ENCODE results near the gene URGCP.
A peak's percentile ranks its signal among the peaks of the same experiment; 100 is the strongest.

Gene URGCP

GRCh38 chr7:43873300-43873699 is 33.1 kb downstream of the URGCP start:
- DNase-seq (ENCODE audit: low read depth in 1 of 2, low spot score in 1 of 2) = no peak

DNA sequence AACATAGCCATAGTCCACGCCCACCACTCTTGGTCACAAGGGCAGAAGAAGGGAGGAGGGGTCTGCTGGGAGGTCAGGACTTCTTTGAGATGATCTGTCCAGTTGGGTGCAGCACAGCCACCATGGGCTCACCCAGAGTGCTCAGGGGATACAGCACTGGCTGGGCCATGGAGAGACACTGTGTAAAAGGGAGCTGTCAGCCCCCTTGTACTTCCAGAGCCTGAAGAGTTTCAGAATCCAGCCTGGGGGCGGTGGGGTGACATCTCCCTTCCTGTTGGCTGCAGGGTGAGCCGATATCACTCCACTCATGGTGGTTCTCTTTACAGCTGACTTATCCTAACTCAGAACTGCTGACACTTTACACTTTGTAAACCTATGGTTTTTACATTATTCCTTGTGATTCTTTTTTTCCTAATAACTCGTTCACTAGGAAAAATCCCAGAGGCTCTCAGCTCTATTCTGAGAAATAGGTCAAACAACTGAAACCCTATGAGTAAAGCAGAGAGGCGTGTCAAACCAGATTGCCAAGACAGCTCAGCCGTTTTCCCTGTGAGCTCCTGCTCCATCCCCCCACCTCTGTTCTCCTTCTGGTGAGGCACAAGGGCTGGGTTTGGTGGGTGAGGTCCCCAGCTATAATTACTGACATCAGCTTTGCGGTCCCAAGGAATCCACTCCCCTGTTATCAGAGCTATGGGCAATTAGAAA is 33.8 kb downstream of the URGCP start:
- no peak for DNase-seq (ENCODE audit: low read depth in 1 of 2, low spot score in 1 of 2)

GRCh38 chr7:43871064-43871463 is 35.3 kb downstream of the URGCP start:
- DNase-seq (ENCODE audit: low read depth in 1 of 2, low spot score in 1 of 2) = no peak

- DNase-seq (ENCODE audit: low read depth in 1 of 2, low spot score in 1 of 2) = no peak
Observed at GRCh38 chr7:43870316-43870715, 36.1 kb downstream of the URGCP start.

DNA sequence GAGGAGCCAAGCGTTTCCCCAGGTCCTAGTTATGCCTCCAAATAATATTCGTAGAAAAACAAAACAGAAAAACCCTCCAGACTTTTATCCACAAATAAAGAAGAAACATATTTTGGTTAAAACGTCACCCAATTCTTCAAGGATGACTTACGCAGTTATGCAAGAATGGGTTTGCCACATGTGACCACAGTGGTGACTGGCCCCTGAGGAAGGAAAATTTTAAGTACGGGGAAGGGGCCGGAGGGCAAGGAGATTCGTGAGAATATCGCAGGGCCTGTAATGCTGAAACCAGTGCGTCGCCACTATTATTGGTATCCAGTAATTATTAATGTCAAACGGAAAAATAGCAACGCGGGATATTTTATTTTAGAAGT is 36.5 kb downstream of the URGCP start:
- DNase-seq (ENCODE audit: low read depth in 1 of 2, low spot score in 1 of 2) = no peak

DNA sequence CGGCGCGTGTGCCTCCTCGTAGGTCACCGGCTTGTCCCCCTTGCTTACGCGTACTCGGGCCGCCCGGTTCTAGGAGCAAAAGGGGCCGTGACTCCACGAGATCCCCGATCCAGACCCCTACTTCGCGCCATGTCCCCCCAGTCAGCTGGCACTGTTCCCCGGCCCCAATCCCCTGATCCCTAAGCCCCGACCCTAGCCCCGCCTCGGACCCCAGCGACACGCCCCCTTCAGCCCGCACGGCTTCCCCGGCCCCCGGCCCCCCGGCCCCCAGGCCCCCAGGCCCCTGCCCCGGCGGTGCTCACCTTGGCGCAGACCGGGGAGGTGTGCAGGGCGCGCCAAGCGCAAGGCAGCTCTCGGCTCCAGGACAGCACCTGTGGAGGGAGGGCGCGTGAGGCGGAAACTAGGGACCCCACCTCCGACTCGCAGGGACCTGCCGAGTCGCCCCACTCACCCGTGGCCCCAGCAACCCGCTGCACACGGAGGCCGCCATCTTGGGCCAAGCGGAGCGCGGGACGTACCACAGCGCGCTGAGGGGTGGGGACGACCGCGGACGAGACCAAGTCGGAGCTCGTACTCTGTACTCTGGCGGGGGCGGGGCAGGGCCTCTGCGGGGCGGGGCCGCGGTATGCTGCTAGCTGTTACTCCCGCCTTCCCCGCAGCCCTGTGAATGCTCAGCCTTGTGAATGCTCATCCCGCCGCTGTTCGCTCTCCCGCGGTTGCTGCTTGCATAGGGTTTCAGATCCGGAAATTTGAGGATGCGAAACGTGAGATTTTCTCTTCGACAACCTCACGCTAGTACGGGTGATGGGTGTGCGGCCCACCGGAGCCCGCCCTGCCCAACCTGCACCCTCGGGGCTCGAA is 37.2 kb downstream of the URGCP start, which contains the start of gene MRPS24:
Gene MRPS24 (minus strand): TSS at position 512 of the 861 bp plus-strand sequence. CDS start 22 bp downstream, at position 490.
- DNase-seq (ENCODE audit: low read depth in 1 of 2, low spot score in 1 of 2) = peak; percentile 91 to 92

GRCh38 chr7:43868681-43869005 is 37.8 kb downstream of the URGCP start:
- DNase-seq (ENCODE audit: low read depth in 1 of 2, low spot score in 1 of 2) = no peak

- no peak for DNase-seq (ENCODE audit: low read depth in 1 of 2, low spot score in 1 of 2)
Observed at GRCh38 chr7:43868181-43868580, 38.2 kb downstream of the URGCP start.

DNA sequence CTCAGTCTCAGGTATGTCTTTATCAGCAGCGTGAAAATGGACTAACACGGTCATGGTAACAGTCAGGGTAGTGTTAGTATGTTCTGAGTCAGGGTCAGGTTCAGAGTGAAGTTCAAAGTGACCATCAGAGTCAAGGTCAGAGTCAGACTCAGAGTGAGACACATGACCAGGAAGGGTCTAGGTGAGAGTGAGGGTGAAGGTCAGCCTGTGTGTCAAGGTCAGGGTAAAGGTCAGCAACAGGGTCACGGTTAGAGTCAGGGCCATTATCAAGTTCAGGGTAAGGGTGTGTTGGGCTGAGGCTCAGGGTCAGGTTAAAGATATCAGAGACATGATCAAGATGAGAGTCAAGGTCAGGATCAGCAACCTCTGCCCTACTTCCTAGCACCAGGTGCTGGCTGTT is 41.1 kb downstream of the URGCP start:
- DNase-seq (ENCODE audit: low read depth in 1 of 2, low spot score in 1 of 2) = no peak

- DNase-seq (ENCODE audit: low read depth in 1 of 2, low spot score in 1 of 2) = no peak
Observed at GRCh38 chr7:43864126-43864525, 42.3 kb downstream of the URGCP start.

- DNase-seq (ENCODE audit: low read depth in 1 of 2, low spot score in 1 of 2) = no peak
Observed at GRCh38 chr7:43856996-43857395, 49.4 kb downstream of the URGCP start.

DNA sequence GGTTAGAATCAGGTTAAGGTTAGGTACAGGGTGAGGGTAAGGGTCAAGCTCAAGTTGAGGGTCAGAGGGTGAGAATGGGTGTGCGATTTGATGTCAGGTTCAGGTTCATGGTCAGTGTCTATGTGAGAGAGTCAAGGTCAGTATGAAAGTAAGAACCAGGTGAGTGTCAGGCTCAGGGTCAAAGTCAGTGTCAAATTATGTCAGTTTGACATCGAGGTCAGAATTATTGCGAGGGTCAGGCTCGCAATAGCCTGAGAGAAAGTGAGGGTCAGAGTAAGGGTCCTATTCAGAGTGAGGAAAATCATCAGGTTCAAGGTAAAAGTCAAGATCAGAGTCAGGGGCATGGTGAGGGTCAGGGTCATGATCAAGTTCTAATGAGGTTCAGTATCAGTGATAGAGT is 50.1 kb downstream of the URGCP start:
- no peak for DNase-seq (ENCODE audit: low read depth in 1 of 2, low spot score in 1 of 2)

DNA sequence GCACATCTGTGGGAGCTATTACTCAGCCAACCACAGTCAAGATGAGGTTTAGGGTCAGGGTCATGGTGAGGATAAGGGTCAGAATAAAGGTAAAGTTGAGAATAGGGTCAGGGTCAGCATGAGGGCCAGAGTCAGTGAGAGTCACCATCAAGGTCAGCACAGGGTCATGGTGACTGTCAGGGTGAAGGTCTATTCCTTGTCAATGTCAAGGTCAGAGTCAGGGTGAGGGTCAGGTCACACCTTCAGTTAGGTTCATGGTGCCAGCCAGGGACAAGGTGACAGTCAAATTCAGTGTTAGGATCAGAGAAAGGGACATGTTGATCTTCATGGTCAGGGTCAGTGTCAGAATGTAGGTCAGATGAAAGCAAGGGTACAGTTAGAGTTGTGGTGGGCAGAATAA is 51.2 kb downstream of the URGCP start:
- no peak for DNase-seq (ENCODE audit: low read depth in 1 of 2, low spot score in 1 of 2)

GRCh38 chr7:43851805-43852204 is 54.6 kb downstream of the URGCP start:
- DNase-seq (ENCODE audit: low read depth in 1 of 2, low spot score in 1 of 2) = no peak

DNA sequence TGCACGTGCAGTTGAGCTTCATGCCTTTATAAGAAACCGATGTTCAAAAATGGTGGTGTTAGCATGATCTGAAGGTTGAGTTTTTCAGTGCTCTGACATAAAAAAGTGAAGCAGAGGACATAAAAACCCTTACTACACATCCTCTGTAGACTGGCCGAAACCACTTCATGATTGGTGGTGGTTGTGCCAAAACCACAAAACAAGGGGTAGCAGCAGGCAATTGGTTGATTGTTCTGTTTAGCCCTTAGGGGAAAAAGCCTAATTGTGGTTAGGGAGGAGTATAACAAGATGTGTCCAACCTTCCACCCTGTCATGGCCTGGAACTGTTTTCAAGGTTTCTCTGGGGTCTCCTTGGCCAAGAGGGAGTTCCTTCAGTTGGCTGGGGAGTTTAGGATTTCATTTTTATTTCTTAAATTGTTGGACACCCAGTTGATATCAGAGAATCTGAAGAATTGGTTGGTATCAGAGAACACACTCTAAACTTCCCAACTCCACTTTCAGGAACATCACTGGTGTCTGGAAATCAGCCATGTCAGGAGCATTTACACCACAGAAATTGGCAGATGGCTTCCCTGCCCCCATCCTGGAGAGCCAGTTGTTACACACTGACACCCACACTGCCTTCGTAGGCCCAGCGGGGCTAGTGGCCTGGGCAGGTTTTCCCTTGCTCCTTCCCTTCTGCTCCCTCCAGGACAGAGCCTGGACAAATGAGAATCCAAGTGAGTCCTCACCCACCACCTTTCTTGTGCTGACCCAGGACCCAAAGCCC is 55.9 kb downstream of the URGCP start:
- DNase-seq (ENCODE audit: low read depth in 1 of 2, low spot score in 1 of 2) = no peak

- DNase-seq (ENCODE audit: low read depth in 1 of 2, low spot score in 1 of 2) = no peak
Observed at GRCh38 chr7:43849047-43849446, 57.3 kb downstream of the URGCP start.

GRCh38 chr7:43847496-43847895 is 58.9 kb downstream of the URGCP start:
- no peak for DNase-seq (ENCODE audit: low read depth in 1 of 2, low spot score in 1 of 2)

GRCh38 chr7:43844662-43845061 is 61.7 kb downstream of the URGCP start:
- DNase-seq (ENCODE audit: low read depth in 1 of 2, low spot score in 1 of 2) = no peak

DNA sequence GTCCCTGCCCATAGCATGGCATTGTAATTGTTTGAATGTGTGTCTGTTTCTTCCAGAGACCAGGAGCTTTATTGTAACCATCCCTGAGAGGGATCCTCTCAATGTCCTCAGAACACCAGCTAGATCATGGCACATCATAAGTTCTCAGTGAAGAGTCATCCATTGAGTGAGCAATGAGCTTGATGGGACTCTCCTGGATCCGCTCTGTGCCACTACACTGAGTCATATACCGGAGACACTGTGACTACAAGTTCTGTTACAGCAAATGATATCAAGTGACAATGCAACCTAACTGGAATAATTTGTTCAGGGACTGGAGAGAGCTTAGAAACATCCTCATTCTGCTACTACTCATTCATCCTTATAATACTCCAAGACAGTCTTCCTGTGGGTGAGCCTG is 62.1 kb downstream of the URGCP start:
- DNase-seq (ENCODE audit: low read depth in 1 of 2, low spot score in 1 of 2) = no peak

DNA sequence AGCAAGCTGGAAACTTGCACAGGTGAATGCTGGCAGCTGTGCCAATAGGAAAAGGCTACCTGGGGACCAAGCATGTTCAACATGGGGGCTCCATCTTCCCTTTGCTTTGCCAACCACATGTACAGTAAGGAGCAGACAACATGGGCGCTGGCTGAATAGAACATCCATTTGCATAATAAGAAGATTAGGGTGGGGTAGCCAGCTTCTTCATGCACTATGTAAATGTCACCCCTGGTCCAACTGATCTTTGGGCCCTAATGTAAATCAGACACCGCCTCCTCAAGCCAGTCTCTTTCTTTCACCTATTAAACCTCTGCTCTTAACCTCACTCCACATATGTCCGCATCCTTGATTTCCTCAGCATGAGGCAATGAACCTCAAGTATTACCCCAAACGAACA is 63.1 kb downstream of the URGCP start:
- no peak for DNase-seq (ENCODE audit: low read depth in 1 of 2, low spot score in 1 of 2)

DNA sequence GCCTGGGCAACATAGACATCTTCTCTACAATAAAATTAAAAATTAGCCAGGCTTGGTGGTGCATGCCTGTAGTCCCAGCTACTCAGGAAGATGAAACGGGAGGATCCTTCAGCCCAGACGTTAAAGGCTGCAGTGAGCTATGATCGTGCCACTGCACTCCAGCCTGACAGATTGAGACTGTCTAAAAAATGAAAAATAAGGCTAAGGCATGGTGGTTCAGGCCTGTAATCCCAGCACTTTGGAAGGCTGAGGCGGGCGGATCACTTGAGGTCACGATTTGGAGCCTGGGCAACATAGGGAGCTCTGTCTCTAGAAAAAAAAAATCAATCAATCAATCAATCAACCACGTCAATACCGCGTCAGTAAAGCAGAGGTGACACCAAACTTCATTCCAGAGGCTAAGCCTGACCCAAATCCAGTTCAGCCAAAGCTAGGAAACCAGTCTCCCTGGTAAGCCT is 68.2 kb downstream of the URGCP start:
- no peak for DNase-seq (ENCODE audit: low read depth in 1 of 2, low spot score in 1 of 2)
